Endothelial cell of umbilical vein (primary cell): ENCODE data around the gene CACNA1A. TPM values are rescaled to one million over a fixed set of nuclear protein-coding genes. Genes with fewer than 3 reads are reported as not detected.

Experiments used
- BruUV-seq: library from RNA; stranded (reverse); fragments of 400-500 nt; replicated peaks from 2 replicates; lab custom pipeline; 2021; lab: Mats Ljungman, UMichigan
- CTCF ChIA-PET: fragments of 300-600, 350-600 bp; sonication (Branson Sonifier 250); formaldehyde crosslinking; loops from one replicate; lab custom pipeline; 2021; ENCODE audit warnings: antibody characterized with exemption, inconsistent platforms; lab: Charles Lee
- POLR2A ChIA-PET: fragments of 300-600, 350-600 bp; sonication (Branson Sonifier 250); formaldehyde crosslinking; loops from one replicate; lab custom pipeline; 2021; ENCODE audit warnings: antibody characterized with exemption, inconsistent platforms; lab: Charles Lee
- DNase-seq: peaks from one replicate; pipeline ENCODE4 v3.0.0-alpha.2; 2011; ENCODE audit warnings: low read depth, low spot score
- FAIRE-seq: peaks from 2 replicates; lab custom pipeline; 2011; peaks lifted over from hg19 to GRCh38; lab: Jason Lieb, UNC
- H2AFZ ChIP-seq: 2 replicates; pipeline ENCODE4 v1.6.0; 2012; ENCODE audit warnings: low read depth, low read length, control low read depth, inconsistent platforms
- H3K27ac ChIP-seq: 2 replicates; pipeline ENCODE4 v1.5.1; 2011; ENCODE audit warnings: low read depth, mild to moderate bottlenecking, control low read depth, low read length, moderate library complexity; ENCODE audit not compliant: insufficient read depth
- H3K27me3 ChIP-seq, 2 experiments: 2 replicates each; pipeline versions ENCODE4 v1.6.0 to v1.6.1; 2011; ENCODE audit warnings: low read length in 2 of 2, mixed read lengths in 1 of 2; ENCODE audit not compliant: control insufficient read depth in 2 of 2, insufficient read depth in 2 of 2
- H3K36me3 ChIP-seq, 2 experiments: 2 replicates in 1 of 2; 3 replicates in 1 of 2; pipeline ENCODE4 v1.5.1; 2011; ENCODE audit warnings: low read length in 2 of 2, mild to moderate bottlenecking in 1 of 2, moderate library complexity in 1 of 2; ENCODE audit not compliant: control insufficient read depth in 2 of 2, insufficient read depth in 2 of 2; ENCODE audit errors: extremely low read depth in 1 of 2
- H3K4me1 ChIP-seq: 3 replicates; pipeline ENCODE4 v1.5.1; 2011; ENCODE audit warnings: mild to moderate bottlenecking, low read length; ENCODE audit not compliant: control insufficient read depth, insufficient read depth; ENCODE audit errors: extremely low read depth
- H3K4me2 ChIP-seq: 2 replicates; pipeline ENCODE4 v1.6.1; 2011; ENCODE audit warnings: low read length, control low read depth, mixed read lengths; ENCODE audit not compliant: insufficient read depth
- H3K4me3 ChIP-seq, 3 experiments: fragments of 200-600 bp in 1 of 3; sonication (generic), shearing (Covaris generic) in 1 of 3; replicated peaks in 1 of 3; 2 replicates each; pipeline ENCODE4 v1.5.1; 2011 to 2016; ENCODE audit warnings: control low read depth in 3 of 3, low read length in 3 of 3, mild to moderate bottlenecking in 2 of 3, inconsistent platforms in 1 of 3, low read depth in 1 of 3, moderate library complexity in 1 of 3; ENCODE audit not compliant: insufficient read depth in 1 of 3
- H3K79me2 ChIP-seq: 2 replicates; pipeline ENCODE4 v1.6.0; 2012; ENCODE audit warnings: low read length, inconsistent platforms; ENCODE audit not compliant: control insufficient read depth, insufficient read depth
- H3K9ac ChIP-seq: replicated peaks from 2 replicates; pipeline ENCODE3; 2011; ENCODE audit warnings: low read length, control low read depth; ENCODE audit not compliant: insufficient read depth; ENCODE audit errors: extremely low read depth
- H3K9me1 ChIP-seq: replicated peaks from 3 replicates; pipeline ENCODE4 v1.6.0; 2011; ENCODE audit warnings: mild to moderate bottlenecking, low read length; ENCODE audit not compliant: control insufficient read depth, insufficient read depth; ENCODE audit errors: extremely low read depth
- H3K9me3 ChIP-seq: replicated peaks from 2 replicates; pipeline ENCODE4 v1.5.1; 2012; ENCODE audit warnings: low read length, inconsistent platforms; ENCODE audit not compliant: control insufficient read depth, insufficient read depth
- H4K20me1 ChIP-seq: replicated peaks from 2 replicates; pipeline ENCODE3; 2011; ENCODE audit warnings: mild to moderate bottlenecking, low read length; ENCODE audit not compliant: control insufficient read depth, insufficient read depth; ENCODE audit errors: extremely low read depth
- CTCF ChIP-seq, 2 donors: IDR thresholded peaks; 1 replicate in 1 of 2; 2 replicates in 1 of 2; pipeline ENCODE4 v1.5.1; 2011; ENCODE audit warnings: low read length in 2 of 2, mild to moderate bottlenecking in 2 of 2, moderate library complexity in 2 of 2, control low read depth in 1 of 2, inconsistent platforms in 1 of 2, low read depth in 1 of 2; ENCODE audit not compliant: insufficient read depth in 1 of 2; ENCODE audit errors: extremely low read depth in 1 of 2
- EZH2 ChIP-seq: IDR thresholded peaks from 2 replicates; pipeline ENCODE4 v1.6.1; 2012; ENCODE audit warnings: borderline replicate concordance, low read depth, mild to moderate bottlenecking, moderate library complexity, low read length, inconsistent platforms; ENCODE audit not compliant: severe bottlenecking
- FOS ChIP-seq: IDR thresholded peaks from 2 replicates; pipeline ENCODE4 v1.6.1; 2011; ENCODE audit warnings: mild to moderate bottlenecking, low read length, moderate library complexity, borderline replicate concordance; ENCODE audit not compliant: insufficient read depth
- GATA2 ChIP-seq: IDR thresholded peaks from 2 replicates; pipeline ENCODE4 v1.7.0; 2011; ENCODE audit warnings: low read depth, mild to moderate bottlenecking, moderate library complexity, mixed read lengths, low read length; ENCODE audit not compliant: insufficient read length, insufficient read depth
- JUN ChIP-seq: IDR thresholded peaks from 2 replicates; pipeline ENCODE4 v1.6.1; 2011; ENCODE audit warnings: borderline replicate concordance, low read depth; ENCODE audit not compliant: insufficient read length, insufficient read depth
- MAX ChIP-seq: IDR thresholded peaks from 2 replicates; pipeline ENCODE4 v1.6.1; 2011; ENCODE audit not compliant: insufficient read depth, insufficient read length
- MYC ChIP-seq: IDR thresholded peaks from one replicate; pipeline ENCODE4 v1.6.1; 2011; ENCODE audit warnings: mild to moderate bottlenecking, low read depth, low read length
- POLR2A ChIP-seq: IDR thresholded peaks from 2 replicates; pipeline ENCODE4 v1.6.1; 2012; ENCODE audit warnings: low read depth, mild to moderate bottlenecking, control low read depth, low read length
- POLR2AphosphoS5 ChIP-seq: IDR thresholded peaks from 2 replicates; pipeline ENCODE4 v1.6.1; 2012; ENCODE audit warnings: low read depth, mild to moderate bottlenecking, control low read depth, low read length, moderate library complexity; ENCODE audit not compliant: insufficient read depth
- dilution Hi-C: fragments of 300-500 bp; cut with MboI; formaldehyde crosslinking; loops from one replicate; pipeline ENCODE4 v1.15.0; 2019; ENCODE audit warnings: low sequenced_read_pairs; ENCODE audit not compliant: extremely low pct_ligation_motif_present
- intact Hi-C: fragments of 100-400 bp; cut with micrococcal nuclease; formaldehyde crosslinking; loops from one replicate; pipeline ENCODE4 v1.10.0; 2022
- polyA plus RNA-seq, 4 experiments: library from polyadenylated mRNA; depleted of rRNA in 3 of 4; stranded (reverse) in 3 of 4; unstranded in 1 of 4; fragments of >200 nt; gene quantifications; 2 replicates each; pipeline versions ENCODE4 v1.2.1 to v1.2.3, GENCODE V29; 2011 to 2012; ENCODE audit warnings: missing spikeins in 1 of 4
- total RNA-seq: library from RNA; stranded (reverse); gene quantifications from 2 replicates; pipeline ENCODE4 v1.2.3, GENCODE V29; 2021

Gene CACNA1A
- total and polyA plus RNA-seq, 2 donors (not counting 3 experiments of a cell fraction or from before 2014, with no cell fraction given), result 0.17 to 0.38 TPM

- DNase-seq (no peak), FAIRE-seq (no peak)
- no peaks in the 10 kb centered on the region for H3K36me3 ChIP-seq
- H3K4me2 ChIP-seq, result no peak overlapping the region
- no peak overlapping the region for H3K27ac ChIP-seq
- BruUV-seq, result no TSS peak
- peaks cover 14% of the 10 kb centered on the region for H3K4me1 ChIP-seq
- H3K4me3 ChIP-seq, result no peak overlapping the region
- no peaks in the 10 kb centered on the region for H4K20me1 ChIP-seq
- ChIA-PET CTCF (no interaction called here), POLR2A (interaction anchor here (0.6 kb wide), 1 partner anchor 315 kb away, joined by 4 read pairs; no protein-coding TSS in a partner anchor)
- dilution Hi-C loops (no loop called here), intact Hi-C loops (no loop called here)
- TF ChIP-seq CTCF (IDR thresholded peaks at IDR 0.05; ENCODE audit: extremely low read depth in 1 of 2, insufficient read depth in 1 of 2, low read depth in 1 of 2, low read length in 2 of 2), result no peak
- H2AFZ ChIP-seq, result no peak overlapping the region
- H3K9me1 ChIP-seq, result no peaks in the 10 kb centered on the region
- no peaks in the 10 kb centered on the region for H3K27me3 ChIP-seq
- H3K9ac ChIP-seq, result no peak overlapping the region
- no peaks in the 10 kb centered on the region for H3K79me2 ChIP-seq
- no peaks in the 10 kb centered on the region for H3K9me3 ChIP-seq
These were observed 333.0 kb downstream of the CACNA1A start for GRCh38 chr19:13173139-13173737.

- H3K27ac ChIP-seq, result peak overlapping the region; percentile 71
- peak; percentile 98 for FAIRE-seq
- peak; percentile 83 for DNase-seq
- H3K4me1 ChIP-seq, result peaks cover 18% of the 10 kb centered on the region
- intact Hi-C loops (no loop called here), dilution Hi-C loops (no loop called here)
- H3K4me3 ChIP-seq, result no peak overlapping the region
- H3K9me1 ChIP-seq, result no peaks in the 10 kb centered on the region
- H3K9ac ChIP-seq, result peak overlapping the region; percentile 12
- H3K36me3 ChIP-seq, result no peaks in the 10 kb centered on the region
- ChIA-PET CTCF (no interaction called here), POLR2A (interaction anchor here (0.6 kb wide), 1 partner anchor 315 kb away, joined by 4 read pairs; no protein-coding TSS in a partner anchor)
- H3K27me3 ChIP-seq, result no peaks in the 10 kb centered on the region
- no peaks in the 10 kb centered on the region for H3K79me2 ChIP-seq
- H3K9me3 ChIP-seq, result no peaks in the 10 kb centered on the region
- BruUV-seq, result no TSS peak
- TF ChIP-seq POLR2AphosphoS5, result peak; percentile 59
- TF ChIP-seq FOS, result peak; percentile 74
- TF ChIP-seq JUN, result peak; percentile 49
- no peak for TF ChIP-seq CTCF (IDR thresholded peaks at IDR 0.05; ENCODE audit: extremely low read depth in 1 of 2, insufficient read depth in 1 of 2, low read depth in 1 of 2, low read length in 2 of 2)
- no peak for TF ChIP-seq MAX
- no peak for TF ChIP-seq EZH2
- TF ChIP-seq MYC, result peak; percentile 65
- no peak for TF ChIP-seq POLR2A
- TF ChIP-seq GATA2, result peak; percentile 99
- peak overlapping the region; percentile 59 for H2AFZ ChIP-seq
- H3K4me2 ChIP-seq, result peak overlapping the region; percentile 23
- no peaks in the 10 kb centered on the region for H4K20me1 ChIP-seq
These were observed 333.7 kb downstream of the CACNA1A start for GRCh38 chr19:13172346-13173138.
